ENCODE measurements around the gene KCNK1.

DNA sequence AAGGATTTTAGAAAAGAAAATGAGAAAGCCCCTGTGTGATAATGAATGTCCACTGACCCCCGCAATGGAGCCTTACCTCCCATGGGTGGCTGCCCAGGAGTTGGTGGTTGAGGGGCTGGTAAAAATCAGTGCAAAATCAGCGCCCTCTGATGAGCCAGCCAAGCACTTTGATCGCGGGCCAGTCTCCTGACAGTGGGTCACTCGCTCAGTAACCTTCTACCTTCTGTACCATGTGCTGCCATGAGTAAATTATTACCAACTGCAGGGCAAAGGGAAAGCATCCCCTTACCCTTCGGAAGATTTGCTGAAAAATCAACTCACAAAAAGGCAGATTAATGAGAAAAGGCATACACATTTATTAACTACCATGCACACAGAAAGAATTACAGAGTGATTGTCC is 58.8 kb downstream of the KCNK1 start:
- TF ChIP-seq, protein P1, sequence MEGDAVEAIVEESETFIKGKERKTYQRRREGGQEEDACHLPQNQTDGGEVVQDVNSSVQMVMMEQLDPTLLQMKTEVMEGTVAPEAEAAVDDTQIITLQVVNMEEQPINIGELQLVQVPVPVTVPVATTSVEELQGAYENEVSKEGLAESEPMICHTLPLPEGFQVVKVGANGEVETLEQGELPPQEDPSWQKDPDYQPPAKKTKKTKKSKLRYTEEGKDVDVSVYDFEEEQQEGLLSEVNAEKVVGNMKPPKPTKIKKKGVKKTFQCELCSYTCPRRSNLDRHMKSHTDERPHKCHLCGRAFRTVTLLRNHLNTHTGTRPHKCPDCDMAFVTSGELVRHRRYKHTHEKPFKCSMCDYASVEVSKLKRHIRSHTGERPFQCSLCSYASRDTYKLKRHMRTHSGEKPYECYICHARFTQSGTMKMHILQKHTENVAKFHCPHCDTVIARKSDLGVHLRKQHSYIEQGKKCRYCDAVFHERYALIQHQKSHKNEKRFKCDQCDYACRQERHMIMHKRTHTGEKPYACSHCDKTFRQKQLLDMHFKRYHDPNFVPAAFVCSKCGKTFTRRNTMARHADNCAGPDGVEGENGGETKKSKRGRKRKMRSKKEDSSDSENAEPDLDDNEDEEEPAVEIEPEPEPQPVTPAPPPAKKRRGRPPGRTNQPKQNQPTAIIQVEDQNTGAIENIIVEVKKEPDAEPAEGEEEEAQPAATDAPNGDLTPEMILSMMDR (conservative IDR thresholded peaks at IDR 0.05; ENCODE audit: low read depth, low read length) = no peak
- TF ChIP-seq EZH2phosphoT487 (IDR thresholded peaks at IDR 0.05; ENCODE audit: borderline replicate concordance, low read length) = no peak
- no peak for TF ChIP-seq EZH2 (IDR thresholded peaks at IDR 0.05; ENCODE audit: low read length, unreplicated experiment)

Data from PC-3 (cell line).